ENCODE measurements around the gene TRIM37.
"Not testable (repeated sequence)": the region's sequence is repeated elsewhere in the genome, so short reads cannot be mapped to it uniquely, and the experiment has no call there.

TRIM37 gene

DNA sequence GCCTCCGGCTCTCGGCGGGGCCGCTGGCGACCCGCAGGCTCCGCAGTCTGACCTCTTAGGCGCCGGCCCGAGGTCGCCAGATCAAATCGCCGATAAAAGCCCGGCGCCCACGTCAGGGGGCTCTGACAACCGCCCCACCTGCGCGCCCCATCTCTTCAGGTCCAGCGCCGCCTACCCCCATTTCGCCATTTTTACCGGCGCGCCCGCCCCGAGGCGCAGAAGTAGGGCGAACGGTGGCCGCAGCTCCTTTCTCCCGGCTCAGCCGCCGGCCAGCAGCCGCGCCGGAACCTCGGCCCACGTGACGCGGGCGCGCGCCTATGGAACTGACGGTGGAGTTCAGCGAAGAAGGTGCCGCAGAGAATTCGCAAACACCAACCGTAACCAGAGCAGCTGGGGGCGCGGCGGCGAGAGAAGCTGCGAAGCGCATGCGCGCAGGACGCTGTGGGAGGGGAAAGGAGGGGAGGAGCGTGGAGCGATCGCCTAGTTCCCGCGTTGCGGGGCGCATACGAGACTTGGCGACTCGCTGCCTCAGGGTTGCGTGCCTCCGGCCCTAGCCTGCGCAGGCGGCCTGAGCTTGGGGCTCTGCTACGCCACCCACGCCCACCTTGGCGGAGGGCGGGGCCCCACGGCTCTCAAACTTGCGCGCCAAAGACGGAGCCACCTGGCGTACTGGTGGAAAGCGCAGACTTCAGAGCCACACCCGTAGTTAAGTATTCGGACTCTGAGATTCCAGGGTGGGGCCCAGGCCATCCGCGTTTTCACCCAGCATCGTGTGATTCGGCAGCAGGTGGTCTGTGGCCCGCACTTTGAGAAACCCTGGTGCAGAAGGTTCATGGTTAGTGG, at the start of gene TRIM37:
Gene TRIM37 (minus strand): TSS at position 418 of the 843 bp plus-strand sequence. CDS start 419 bp downstream, outside the sequence.
- DNase-seq, result peak; percentile 100

- peak; percentile 100 for DNase-seq
Observed at GRCh38 chr17:59155439-59156177, 48.9 kb upstream of the TRIM37 start, which contains the start of gene PRR11. PRR11 (plus strand) TSS chr17:59155746; CDS start chr17:59169753, 14,007 bp downstream.

- peak; percentile 100 for DNase-seq
Observed at GRCh38 chr17:59154721-59155438, 48.2 kb upstream of the TRIM37 start, which contains the start of gene SKA2. SKA2 (minus strand) TSS chr17:59155186; CDS start chr17:59155163, 23 bp downstream.

DNA sequence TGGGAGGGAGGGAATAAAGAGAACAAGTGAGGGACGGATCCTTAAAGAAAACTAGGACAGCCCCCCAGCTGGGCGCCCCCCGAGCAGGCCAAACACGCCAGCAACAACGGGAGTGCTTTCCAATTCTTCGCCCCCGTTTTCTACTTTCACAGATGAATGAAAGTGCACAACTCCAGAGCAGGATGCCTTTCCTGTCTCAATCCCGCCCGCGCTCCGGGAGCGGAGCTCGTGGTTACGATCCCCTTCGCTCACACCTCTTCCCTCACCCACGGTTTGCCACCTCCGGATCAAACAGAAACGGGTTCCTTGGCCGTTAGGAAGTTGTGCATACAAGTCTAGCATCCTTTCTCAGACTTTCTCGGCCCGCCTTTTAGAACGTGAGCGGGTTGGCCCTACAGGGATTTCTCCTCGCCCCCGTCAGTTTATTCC, 47.6 kb upstream of the TRIM37 start:
- DNase-seq, result peak; percentile 46

DNA sequence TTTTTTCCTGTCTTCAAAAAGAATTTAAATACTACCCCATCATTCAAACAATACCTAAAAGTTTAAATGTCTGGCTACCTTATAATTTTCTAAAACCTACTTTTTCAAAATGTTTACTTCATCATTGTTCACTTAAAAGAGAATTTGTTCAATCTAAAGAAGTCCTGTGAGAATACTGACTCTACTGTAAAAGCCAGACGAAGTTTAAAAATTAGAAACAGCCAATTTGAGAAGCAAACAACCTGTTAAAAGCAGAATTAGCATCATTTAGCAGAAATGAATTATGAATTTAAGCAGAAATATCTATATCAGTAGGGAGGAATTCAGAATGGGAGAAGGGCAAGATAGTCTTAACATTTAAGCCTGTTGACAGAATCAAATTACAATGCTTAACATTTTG, 46.2 kb upstream of the TRIM37 start:
- DNase-seq, result no peak

DNA sequence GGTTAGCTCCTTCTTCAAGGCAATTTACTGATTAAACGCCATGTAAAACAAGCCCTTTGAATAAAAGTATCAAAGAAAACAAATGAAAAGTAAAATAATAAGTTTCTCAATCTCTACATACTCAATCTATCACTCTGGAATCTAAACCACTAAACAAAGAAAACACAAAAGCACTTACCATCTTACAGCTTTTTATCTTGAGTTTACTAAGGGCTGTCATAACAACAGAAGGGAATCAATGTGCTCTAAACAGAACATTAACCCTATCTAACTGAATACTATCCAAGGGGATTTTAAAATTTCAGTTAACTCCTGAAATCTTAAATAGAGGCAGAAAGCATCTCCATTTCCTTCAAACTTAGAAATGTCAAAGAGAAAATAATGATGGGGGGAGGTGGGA, 44.9 kb upstream of the TRIM37 start:
- DNase-seq, result no peak

DNA sequence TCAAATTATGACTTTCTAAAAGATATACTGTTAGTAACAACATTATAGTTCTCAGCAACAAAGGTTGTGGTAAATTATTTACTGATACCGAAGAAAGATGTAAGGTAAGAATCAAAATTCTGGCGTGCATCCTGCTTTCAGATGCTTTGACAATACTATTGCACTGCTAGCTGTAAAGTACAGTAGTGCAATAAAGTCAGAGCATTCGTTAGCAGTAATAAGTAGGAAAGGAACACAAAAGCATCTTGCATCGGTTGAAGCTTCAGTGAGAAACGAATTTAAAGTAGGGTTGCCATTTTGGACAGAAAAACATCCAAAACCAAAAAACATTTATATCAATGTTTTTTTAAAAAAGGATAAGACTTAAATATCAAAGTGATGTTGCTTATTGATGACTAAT, 44.3 kb upstream of the TRIM37 start:
- DNase-seq, result no peak

GRCh38 chr17:59149841-59150511, 43.3 kb upstream of the TRIM37 start:
- DNase-seq, result no peak

GRCh38 chr17:59149051-59149450, 42.4 kb upstream of the TRIM37 start:
- DNase-seq, result no peak

- no peak for DNase-seq
Observed at GRCh38 chr17:59145571-59146096, 39.0 kb upstream of the TRIM37 start.

DNA sequence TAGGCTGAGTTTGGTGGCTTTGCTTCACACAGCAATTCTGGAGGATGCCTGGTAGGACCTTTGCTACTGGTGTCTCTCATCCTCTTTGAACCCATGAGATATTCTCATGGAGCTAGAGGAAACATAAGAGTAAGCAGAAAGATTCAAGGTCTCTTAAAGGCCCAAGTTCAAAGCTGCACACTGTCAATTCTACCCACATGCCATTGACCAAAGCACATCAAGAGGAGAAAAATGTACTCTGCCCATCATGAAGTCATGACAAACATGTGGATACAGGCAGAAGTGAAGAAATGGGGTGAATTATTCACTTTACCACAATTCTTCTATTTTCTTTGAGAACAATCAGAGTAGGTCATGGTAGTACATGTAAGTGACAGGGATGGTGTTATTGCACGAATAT, 35.2 kb upstream of the TRIM37 start:
- no peak for DNase-seq

- DNase-seq, result no peak
Observed at GRCh38 chr17:59139939-59140338, 33.3 kb upstream of the TRIM37 start.

- DNase-seq, result not testable (repeated sequence)
Observed at GRCh38 chr17:59138339-59138738, 31.7 kb upstream of the TRIM37 start.

DNA sequence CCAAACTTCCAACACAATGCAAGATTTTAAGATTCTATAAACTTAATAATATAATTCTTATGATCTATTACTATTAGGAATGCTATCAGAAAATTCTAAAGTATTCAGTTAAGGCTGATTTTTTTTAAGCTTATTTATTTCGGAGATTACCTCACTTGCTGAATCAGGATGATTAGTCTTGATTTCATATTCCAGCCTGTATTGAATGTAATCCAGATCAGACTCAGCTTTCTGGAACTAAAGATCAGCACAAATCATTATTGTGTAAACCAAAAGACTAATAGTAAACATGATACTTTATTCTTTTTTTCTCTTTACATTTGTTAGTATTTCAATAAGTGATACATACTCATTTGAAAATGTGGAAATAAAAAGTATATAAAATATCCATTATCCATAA, 24.5 kb upstream of the TRIM37 start:
- DNase-seq, result no peak

DNA sequence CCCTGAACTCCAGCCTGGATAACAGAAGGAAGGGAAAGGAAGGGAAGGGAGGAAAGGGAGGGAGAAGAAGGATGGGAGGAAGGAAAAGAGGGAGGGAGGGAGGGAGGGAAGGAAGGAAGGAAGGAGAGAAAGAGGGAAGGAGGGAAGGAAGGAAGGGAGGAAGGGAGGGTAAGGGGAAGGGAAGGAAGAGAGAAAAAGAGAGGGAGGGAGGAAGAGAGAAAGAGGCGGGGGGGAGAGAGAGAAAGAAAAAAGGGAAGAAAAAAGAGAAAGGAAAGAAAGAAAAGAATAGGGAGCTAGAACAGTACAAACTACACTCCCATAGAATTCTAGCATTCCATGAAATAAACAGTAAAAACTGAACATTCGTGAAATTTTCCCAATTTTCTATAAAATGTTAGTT, 23.1 kb upstream of the TRIM37 start:
- DNase-seq, result no peak

GRCh38 chr17:59126809-59127417, 20.2 kb upstream of the TRIM37 start:
- no peak for DNase-seq

DNA sequence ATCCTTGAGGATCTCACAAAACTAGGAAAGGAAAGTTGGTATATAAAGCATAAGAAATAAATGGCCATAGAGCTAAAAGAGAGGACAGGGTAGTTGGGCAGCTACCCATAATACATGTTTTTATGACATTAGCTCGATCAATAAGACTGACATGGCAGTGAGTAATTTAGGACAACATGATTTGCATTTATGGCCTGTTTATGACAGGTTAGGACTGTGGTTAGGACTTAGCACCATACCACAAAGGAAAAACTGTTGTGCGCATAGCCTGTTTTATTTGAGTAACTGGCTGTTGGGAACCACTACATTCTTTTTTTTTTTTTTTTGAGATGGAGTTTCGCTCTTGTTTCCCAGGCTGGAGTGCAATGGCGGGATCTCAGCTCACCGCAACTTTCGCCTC, 18.0 kb upstream of the TRIM37 start:
- no peak for DNase-seq

- no peak for DNase-seq
Observed at GRCh38 chr17:59121901-59122480, 15.3 kb upstream of the TRIM37 start.

DNA sequence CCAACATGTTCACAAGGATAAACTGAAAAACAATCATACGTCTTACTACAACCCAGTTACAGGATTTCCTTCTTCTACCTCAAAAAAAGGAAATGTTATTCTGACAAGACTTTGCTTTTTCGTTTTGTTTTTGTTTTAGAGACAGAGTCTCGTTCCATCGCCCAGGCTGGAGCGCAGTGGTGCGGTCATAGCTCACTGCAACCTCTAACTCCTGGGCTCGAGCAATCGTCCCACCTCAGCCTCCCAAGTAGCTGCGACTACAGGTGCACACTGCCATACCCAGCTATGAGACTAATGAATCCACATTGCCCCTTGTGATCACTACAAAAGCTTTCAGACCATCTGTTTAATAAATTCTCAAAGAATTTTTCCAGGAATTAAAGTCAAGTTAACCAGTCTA, 8.8 kb upstream of the TRIM37 start:
- no peak for DNase-seq

DNA sequence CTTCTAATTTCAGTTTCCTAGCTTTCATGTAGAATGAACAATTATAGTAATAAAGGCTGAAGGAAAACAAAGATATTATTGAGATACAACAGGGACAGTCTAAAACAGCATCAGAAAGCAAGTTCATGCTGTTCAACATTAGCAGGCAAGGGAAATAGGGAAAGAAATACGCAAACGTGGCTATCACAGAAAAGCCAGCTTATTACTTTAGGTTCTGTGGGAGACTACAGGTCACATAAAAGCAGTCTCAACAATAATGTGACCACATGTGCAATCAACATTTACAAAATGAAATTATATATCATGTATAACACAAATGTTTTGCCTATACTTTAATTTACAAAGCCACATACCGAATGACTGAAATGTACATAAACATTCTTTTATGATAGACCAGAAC, 4.9 kb upstream of the TRIM37 start:
- DNase-seq, result no peak

DNA sequence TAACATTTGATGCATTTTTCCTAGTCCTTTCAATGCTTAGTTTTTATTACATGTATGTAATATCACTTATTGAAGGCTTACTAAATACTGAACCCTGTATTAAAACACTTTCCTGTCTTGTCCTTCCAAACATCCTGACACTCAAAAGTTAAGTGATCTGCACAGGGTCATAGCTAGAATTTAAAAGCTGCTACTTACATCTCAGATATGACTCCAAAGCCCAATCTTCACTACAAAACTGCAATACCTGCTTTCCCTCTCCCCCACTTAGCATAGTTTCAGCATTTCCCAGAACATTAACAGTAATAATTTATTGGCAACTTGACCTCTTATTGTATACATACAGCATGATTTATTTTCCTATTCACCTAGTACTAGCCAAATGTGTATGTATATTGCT, 4.3 kb upstream of the TRIM37 start:
- no peak for DNase-seq
